ENCODE data around the gene TCF21.

TCF21 gene

GRCh38 chr6:133887880-133888230, 1.1 kb upstream of the TCF21 start:
- FAIRE-seq (no peak), DNase-seq (ENCODE audit: insufficient read length, low spot score) (no peak)
- TF ChIP-seq CTCF (IDR thresholded peaks at IDR 0.05; ENCODE audit: insufficient read depth, missing control alignments) = no peak

- DNase-seq (ENCODE audit: insufficient read length, low spot score) = no peak
- FAIRE-seq = no peak
- TF ChIP-seq CTCF (IDR thresholded peaks at IDR 0.05; ENCODE audit: insufficient read depth, missing control alignments) = no peak
Observed at GRCh38 chr6:133889557-133890403, 867 bp downstream of the TCF21 start.

- DNase-seq (ENCODE audit: insufficient read length, low spot score) (no peak), FAIRE-seq (no peak)
- no peak for TF ChIP-seq CTCF (IDR thresholded peaks at IDR 0.05; ENCODE audit: insufficient read depth, missing control alignments)
Observed at GRCh38 chr6:133890711-133891148, 1.8 kb downstream of the TCF21 start.

GRCh38 chr6:133891149-133891926, 2.4 kb downstream of the TCF21 start:
- DNase-seq (ENCODE audit: insufficient read length, low spot score) (no peak), FAIRE-seq (no peak)
- TF ChIP-seq CTCF (IDR thresholded peaks at IDR 0.05; ENCODE audit: insufficient read depth, missing control alignments) = no peak

GRCh38 chr6:133891927-133892812, 3.3 kb downstream of the TCF21 start:
- FAIRE-seq (no peak), DNase-seq (ENCODE audit: insufficient read length, low spot score) (no peak)
- no peak for TF ChIP-seq CTCF (IDR thresholded peaks at IDR 0.05; ENCODE audit: insufficient read depth, missing control alignments)

GRCh38 chr6:133892813-133893691, 4.1 kb downstream of the TCF21 start:
- DNase-seq (ENCODE audit: insufficient read length, low spot score) (no peak), FAIRE-seq (no peak)
- no peak for TF ChIP-seq CTCF (IDR thresholded peaks at IDR 0.05; ENCODE audit: insufficient read depth, missing control alignments)
